PC-3 (cell line): ENCODE measurements around the gene WDR81. TPM values are rescaled to one million over a fixed set of nuclear protein-coding genes. Genes with fewer than 3 reads are reported as not detected.

Experiments used
- ATAC-seq: fragments of 200-7000 bp; cut with Tn5 transposase; 2 replicates; pipeline ENCODE4 v1.9.1; 2020; ENCODE audit warnings: mild to moderate bottlenecking, moderate library complexity
- BruUV-seq: library from RNA; stranded (reverse); fragments of 400-500 nt; replicated peaks from 2 replicates; lab custom pipeline; 2021; lab: Mats Ljungman, UMichigan
- CTCF ChIA-PET: fragments of 300-600 bp; sonication (Branson Sonifier 250); formaldehyde crosslinking; loops from one replicate; lab custom pipeline; 2022; ENCODE audit warnings: antibody characterized with exemption; lab: Charles Lee
- POLR2A ChIA-PET: fragments of 300-600 bp; sonication (Branson Sonifier 250); formaldehyde crosslinking; loops from one replicate; lab custom pipeline; 2022; ENCODE audit warnings: antibody characterized with exemption; ENCODE audit not compliant: unreplicated experiment; lab: Charles Lee
- DNase-seq: peaks from one replicate; pipeline ENCODE4 v3.0.0-alpha.2; 2015
- H2AFZ ChIP-seq: fragments of 300-600 bp; sonication (generic); 2 replicates; pipeline ENCODE4 v1.6.0; 2016; ENCODE audit warnings: antibody characterized with exemption, low read length
- H3F3A ChIP-seq: fragments of 300-600 bp; sonication (generic); one replicate; pipeline ENCODE4 v1.6.0; 2017; ENCODE audit warnings: antibody characterized with exemption, low read length, control low read depth, mild to moderate bottlenecking; ENCODE audit not compliant: unreplicated experiment
- H3K27ac ChIP-seq: fragments of 300-600 bp; sonication (generic); 2 replicates; pipeline ENCODE4 v1.5.1; 2016; ENCODE audit warnings: mild to moderate bottlenecking, low read length
- H3K27me3 ChIP-seq: fragments of 300-600 bp; sonication (generic); 2 replicates; pipeline ENCODE4 v1.6.1; 2016; ENCODE audit warnings: low read length, mixed read lengths
- H3K36me3 ChIP-seq: fragments of 300-600 bp; sonication (generic); 2 replicates; pipeline ENCODE4 v1.6.1; 2016; ENCODE audit warnings: low read depth, mixed run types, low read length, mixed read lengths
- H3K4me1 ChIP-seq: fragments of 300-600 bp; sonication (generic); 2 replicates; pipeline ENCODE4 v1.5.1; 2016; ENCODE audit warnings: low read length; ENCODE audit not compliant: insufficient read depth
- H3K4me2 ChIP-seq: fragments of 300-600 bp; sonication (generic); 2 replicates; pipeline ENCODE4 v1.6.0; 2016; ENCODE audit warnings: low read length
- H3K4me3 ChIP-seq: fragments of 300-600 bp; sonication (generic); 2 replicates; pipeline ENCODE4 v1.5.1; 2016; ENCODE audit warnings: mild to moderate bottlenecking, low read length, mixed read lengths
- H3K79me2 ChIP-seq: fragments of 300-600 bp; sonication (generic); 2 replicates; pipeline ENCODE4 v1.6.1; 2017; ENCODE audit warnings: low read length, mixed read lengths
- H3K9ac ChIP-seq: fragments of 300-600 bp; sonication (generic); 2 replicates; pipeline ENCODE4 v1.6.0; 2016; ENCODE audit warnings: mild to moderate bottlenecking, low read length
- H3K9me2 ChIP-seq: fragments of 300-600 bp; sonication (generic); replicated peaks from 2 replicates; pipeline ENCODE4 v1.6.1; 2016; ENCODE audit warnings: mixed run types, low read length, mixed read lengths
- H3K9me3 ChIP-seq: fragments of 300-600 bp; sonication (generic); 2 replicates; pipeline ENCODE4 v1.6.1; 2016; ENCODE audit warnings: low read length, mixed read lengths
- H4K20me1 ChIP-seq: fragments of 300-600 bp; sonication (generic); 2 replicates; pipeline ENCODE4 v1.6.1; 2016; ENCODE audit warnings: low read length, mixed read lengths
- CTCF ChIP-seq: fragments of 300-600 bp; sonication (generic); conservative IDR thresholded peaks from 2 replicates; pipeline ENCODE4 v1.5.1; 2017; ENCODE audit warnings: antibody characterized with exemption, low read depth, mild to moderate bottlenecking, low read length
- EZH2 ChIP-seq: fragments of 300-600 bp; sonication (generic); IDR thresholded peaks from one replicate; pipeline ENCODE4 v1.6.1; 2017; ENCODE audit warnings: antibody characterized with exemption, mild to moderate bottlenecking, low read length; ENCODE audit not compliant: unreplicated experiment
- EZH2phosphoT487 ChIP-seq: fragments of 300-600 bp; sonication (generic); IDR thresholded peaks from 2 replicates; pipeline ENCODE4 v1.6.1; 2018; ENCODE audit warnings: mild to moderate bottlenecking, antibody characterized with exemption, low read length, borderline replicate concordance
- intact Hi-C: fragments of 100-400 bp; cut with micrococcal nuclease; formaldehyde crosslinking; loops from 2 replicates; pipeline ENCODE4 v1.9.0; 2023
- total RNA-seq: library from RNA; depleted of rRNA; stranded (reverse); fragments of >200 nt; gene quantifications from 2 replicates; pipeline ENCODE4 v1.2.3, GENCODE V29; 2014

Gene WDR81
- total RNA-seq, 1 experiment from 2014 or later: 14.6 TPM

GRCh38 chr17:1735834-1736347, 11.4 kb downstream of the WDR81 start:
- no peak for ATAC-seq
- H3K79me2 ChIP-seq: no peaks in the 10 kb centered on the region
- no peaks in the 10 kb centered on the region for H3K4me1 ChIP-seq
- DNase-seq: no peak
- H3K9ac ChIP-seq: no peak overlapping the region
- H3K27me3 ChIP-seq: no peaks in the 10 kb centered on the region
- ChIA-PET POLR2A (no interaction called here), CTCF (no interaction called here)
- no peak overlapping the region for H2AFZ ChIP-seq
- H3K27ac ChIP-seq: no peak overlapping the region
- no peak for TF ChIP-seq EZH2phosphoT487
- TF ChIP-seq EZH2: no peak
- TF ChIP-seq CTCF: no peak
- no peaks in the 10 kb centered on the region for H3F3A ChIP-seq
- intact Hi-C loops: no loop called here
- H4K20me1 ChIP-seq: no peaks in the 10 kb centered on the region
- H3K4me2 ChIP-seq: no peak overlapping the region
- no peaks in the 10 kb centered on the region for H3K36me3 ChIP-seq
- H3K4me3 ChIP-seq: no peak overlapping the region
- H3K9me3 ChIP-seq: no peaks in the 10 kb centered on the region
- no TSS peak for BruUV-seq
- H3K9me2 ChIP-seq: no peaks in the 10 kb centered on the region

GRCh38 chr17:1736348-1737281, 12.1 kb downstream of the WDR81 start:
- no peak for DNase-seq
- BruUV-seq: no TSS peak
- H3K9me2 ChIP-seq: no peaks in the 10 kb centered on the region
- no peaks in the 10 kb centered on the region for H3F3A ChIP-seq
- no peak overlapping the region for H3K4me3 ChIP-seq
- no peak overlapping the region for H3K27ac ChIP-seq
- no peak for ATAC-seq
- no peaks in the 10 kb centered on the region for H3K27me3 ChIP-seq
- H3K4me1 ChIP-seq: no peaks in the 10 kb centered on the region
- H3K36me3 ChIP-seq: no peaks in the 10 kb centered on the region
- POLR2A ChIA-PET: no interaction called here
- no peak overlapping the region for H3K4me2 ChIP-seq
- H4K20me1 ChIP-seq: no peaks in the 10 kb centered on the region
- H3K9me3 ChIP-seq: no peaks in the 10 kb centered on the region
- no peaks in the 10 kb centered on the region for H3K79me2 ChIP-seq
- no peak overlapping the region for H2AFZ ChIP-seq
- TF ChIP-seq EZH2phosphoT487 (no peak), CTCF (no peak), EZH2 (no peak)
- intact Hi-C loops: no loop called here
- CTCF ChIA-PET: no interaction called here
- no peak overlapping the region for H3K9ac ChIP-seq
